NCI-H510A (cell line): ENCODE results near the gene INTS14.

Experiments
- DNase-seq: peaks from one replicate; lab custom pipeline; 2025; lab: John Stamatoyannopoulos, UW

INTS14 gene

GRCh38 chr15:65530318-65531111 is 80.4 kb downstream of the INTS14 start, which contains the start of gene HACD3:
HACD3 (plus strand) TSS chr15:65530463; CDS start chr15:65530632, 169 bp downstream.
- DNase-seq = peak; percentile 54

DNA sequence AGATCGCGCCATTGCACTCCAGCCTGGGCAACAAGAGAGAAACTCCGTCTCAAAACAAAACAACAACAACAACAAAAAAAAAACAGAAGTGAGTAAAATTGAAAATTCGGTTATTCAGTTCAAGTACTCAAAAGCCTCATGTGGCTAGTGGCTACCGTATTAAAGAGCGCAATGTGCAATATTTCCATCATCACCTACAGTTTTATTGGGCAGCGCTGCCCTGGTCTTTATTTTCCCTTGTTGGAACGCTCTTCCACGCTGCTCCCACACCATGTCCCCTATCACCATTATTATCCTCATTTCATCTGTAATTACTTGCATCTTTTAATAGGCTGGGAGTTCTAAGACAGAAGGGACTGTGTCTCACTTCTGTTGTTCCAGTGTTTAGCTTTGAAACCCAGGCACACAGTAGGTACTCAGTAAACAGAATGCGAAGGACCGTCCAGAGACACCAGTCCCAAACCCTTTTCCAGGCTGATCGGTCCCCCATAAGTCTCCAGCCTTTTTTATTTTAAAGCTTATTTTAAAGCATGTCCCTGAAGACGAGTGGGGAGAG is 81.1 kb downstream of the INTS14 start:
- DNase-seq = no peak
